Astrocyte of the cerebellum (primary cell): ENCODE measurements around the gene AFF3.

Source experiments
- DNase-seq: peaks from one replicate; pipeline ENCODE4 v3.0.0-alpha.2; 2011; ENCODE audit warnings: low read depth
- H3K4me3 ChIP-seq: 2 replicates; pipeline ENCODE4 v1.5.1; 2011; ENCODE audit warnings: mild to moderate bottlenecking, low read depth, low read length, moderate library complexity
- CTCF ChIP-seq: IDR thresholded peaks from 2 replicates; pipeline ENCODE4 v1.5.1; 2012; ENCODE audit warnings: low read length, low read depth, moderate library complexity, mild to moderate bottlenecking; ENCODE audit errors: missing control alignments
- in situ Hi-C: cut with HindIII; loops from 2 replicates; pipeline ENCODE4 v1.10.0; 2017; ENCODE audit warnings: low sequenced_read_pairs

Gene AFF3

GRCh38 chr2:100126897-100127401, 15.4 kb downstream of the AFF3 start:
- no peak for TF ChIP-seq CTCF
- no peak overlapping the region for H3K4me3 ChIP-seq
- in situ Hi-C loops: no loop called here
- DNase-seq: no peak

- no peak for DNase-seq
- TF ChIP-seq CTCF: no peak
- in situ Hi-C loops: no loop called here
- no peak overlapping the region for H3K4me3 ChIP-seq
Measured at GRCh38 chr2:100126201-100126600, 16.2 kb downstream of the AFF3 start.

DNA sequence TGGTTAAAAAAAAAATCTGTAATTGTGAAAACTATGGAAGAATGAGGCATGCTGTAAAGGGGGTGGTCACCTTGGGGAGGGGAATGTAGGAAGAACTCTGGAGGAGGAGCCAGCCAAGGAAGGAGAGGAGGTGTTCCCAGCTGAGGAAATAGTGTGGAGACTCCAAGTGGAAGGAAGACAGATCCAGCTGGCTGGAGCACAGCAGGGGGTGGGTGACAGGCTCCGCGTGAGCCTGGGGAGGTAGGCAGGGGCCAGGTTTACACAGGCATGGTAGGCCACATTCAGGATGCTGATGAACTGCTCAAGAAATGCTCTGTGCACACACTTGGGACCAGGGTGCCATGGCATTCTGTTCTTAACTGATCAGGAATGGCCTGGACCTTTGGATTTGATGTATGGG, 16.8 kb downstream of the AFF3 start:
- in situ Hi-C loops: no loop called here
- DNase-seq: no peak
- no peak for TF ChIP-seq CTCF
- H3K4me3 ChIP-seq: no peak overlapping the region

DNA sequence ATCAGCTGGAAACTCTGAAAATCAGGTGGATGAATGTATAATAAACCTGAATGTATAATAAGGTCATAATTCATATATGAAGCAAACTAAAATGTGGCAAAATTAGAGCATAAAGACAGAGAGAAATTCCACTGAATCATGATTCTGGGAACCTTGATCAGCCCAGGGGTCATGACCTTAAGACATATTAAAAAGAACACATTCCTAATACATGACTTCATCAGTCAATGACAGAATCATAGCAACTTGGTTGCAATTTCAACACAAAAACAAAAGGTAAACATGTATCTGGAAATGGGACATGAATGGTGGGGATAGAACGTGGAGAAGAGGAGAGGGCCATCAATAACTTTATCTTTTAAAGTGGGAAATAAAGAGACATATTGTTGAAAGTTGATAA, 17.6 kb downstream of the AFF3 start:
- H3K4me3 ChIP-seq: no peak overlapping the region
- TF ChIP-seq CTCF: no peak
- DNase-seq: no peak
- in situ Hi-C loops: no loop called here

GRCh38 chr2:100121124-100121718, 21.2 kb downstream of the AFF3 start:
- no peak overlapping the region for H3K4me3 ChIP-seq
- TF ChIP-seq CTCF: no peak
- in situ Hi-C loops: no loop called here
- DNase-seq: no peak

DNA sequence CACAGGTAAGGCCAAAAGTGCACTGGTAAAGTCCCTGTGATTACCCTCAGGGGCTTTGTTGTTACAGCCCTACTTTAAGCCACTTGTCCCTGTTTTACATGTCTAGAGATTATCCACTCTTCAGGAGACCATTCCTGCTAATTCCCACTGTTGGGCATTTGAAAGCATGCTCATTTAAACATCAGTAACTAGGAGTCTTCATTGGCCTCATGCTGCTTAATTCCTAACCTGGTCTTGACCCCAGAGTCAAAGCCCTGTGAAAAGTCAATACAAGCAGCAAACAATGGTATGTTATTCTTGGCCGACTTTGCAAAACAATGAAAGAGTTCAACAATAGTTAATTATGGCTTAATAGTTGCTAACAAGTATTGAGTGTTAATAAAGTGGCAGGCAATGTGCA, 23.2 kb downstream of the AFF3 start:
- DNase-seq: no peak
- TF ChIP-seq CTCF: no peak
- in situ Hi-C loops: no loop called here

DNA sequence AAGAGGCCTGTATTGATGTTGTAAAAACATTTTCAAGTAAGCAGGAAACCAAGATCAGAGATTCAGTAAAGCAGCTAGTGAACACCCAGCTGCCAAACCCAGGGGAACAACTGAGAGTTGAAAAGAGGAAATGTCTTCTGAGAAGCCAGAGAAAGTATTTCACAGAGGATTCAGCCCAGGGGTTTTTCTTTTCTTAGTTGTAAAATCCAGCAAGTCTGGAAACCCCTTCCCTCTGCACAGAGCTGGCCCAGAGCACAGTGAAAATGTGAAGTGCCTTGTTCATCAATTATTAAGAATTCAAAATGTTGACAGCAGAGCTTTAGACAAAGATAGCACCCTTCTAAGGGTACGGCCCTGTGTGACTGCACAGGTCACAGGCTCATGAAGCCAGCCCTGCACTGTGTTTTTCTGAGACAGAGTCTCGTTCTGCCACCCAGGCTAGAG, 28.4 kb downstream of the AFF3 start:
- TF ChIP-seq CTCF: no peak
- no peak overlapping the region for H3K4me3 ChIP-seq
- no peak for DNase-seq
- in situ Hi-C loops: no loop called here

More for the DNA sequence above, 23.2 kb downstream of the AFF3 start:
- no peak overlapping the region for H3K4me3 ChIP-seq
